Thoracic aorta (tissue), 2 donors: Measurements from ENCODE around the gene POLQ. TPM values are rescaled to one million over a fixed set of nuclear protein-coding genes. Genes with fewer than 3 reads are reported as not detected.

ENCODE experiments used
- ATAC-seq: fragments of 150-250 bp; one replicate; pipeline ENCODE4 v1.8.0; 2017; ENCODE audit warnings: low read depth; ENCODE audit not compliant: insufficient number of reproducible peaks, low FRiP score
- DNase-seq: peaks from one replicate; pipeline ENCODE4 v3.0.0-alpha.2; 2020; ENCODE audit warnings: low spot score
- H3K27ac ChIP-seq, 2 donors: fragments of 200-600 bp; sonication (generic); 1 replicate in 1 of 2; 2 replicates in 1 of 2; pipeline ENCODE4 v1.5.1; 2016; ENCODE audit warnings: mild to moderate bottlenecking in 2 of 2, moderate library complexity in 2 of 2
- H3K27me3 ChIP-seq: fragments of 200-600 bp; sonication (generic); replicated peaks from 2 replicates; pipeline ENCODE4 v1.6.0; 2016; ENCODE audit warnings: mild to moderate bottlenecking; ENCODE audit not compliant: insufficient read depth
- H3K36me3 ChIP-seq: fragments of 200-600 bp; sonication (generic); one replicate; pipeline ENCODE4 v1.5.1; 2016
- H3K4me1 ChIP-seq, 2 donors: fragments of 200-600 bp; sonication (generic); 1 replicate in 1 of 2; 2 replicates in 1 of 2; pipeline versions ENCODE4 v1.5.1 to v1.6.0; 2016; ENCODE audit warnings: low read depth in 2 of 2, mild to moderate bottlenecking in 1 of 2; ENCODE audit not compliant: control insufficient read depth in 1 of 2
- H3K4me3 ChIP-seq: fragments of 200-600 bp; sonication (generic); 2 replicates; pipeline ENCODE4 v1.5.1; 2016; ENCODE audit warnings: mild to moderate bottlenecking
- H3K9me3 ChIP-seq: fragments of 200-600 bp; sonication (generic); 2 replicates; pipeline ENCODE4 v1.5.1; 2016
- CTCF ChIP-seq: fragments of 200-600 bp; sonication (generic); IDR thresholded peaks from one replicate; pipeline ENCODE4 v1.5.1; 2019; ENCODE audit warnings: antibody characterized with exemption
- total RNA-seq, 2 donors: library from RNA; depleted of rRNA; stranded (reverse); fragments of >200 nt; gene quantifications; one replicate each; pipeline versions ENCODE4 v1.1.0 to v1.2.3, GENCODE V29; 2016

Gene POLQ
- total RNA-seq, 2 donors from 2014 or later, result 0.42 to 0.68 TPM

DNA sequence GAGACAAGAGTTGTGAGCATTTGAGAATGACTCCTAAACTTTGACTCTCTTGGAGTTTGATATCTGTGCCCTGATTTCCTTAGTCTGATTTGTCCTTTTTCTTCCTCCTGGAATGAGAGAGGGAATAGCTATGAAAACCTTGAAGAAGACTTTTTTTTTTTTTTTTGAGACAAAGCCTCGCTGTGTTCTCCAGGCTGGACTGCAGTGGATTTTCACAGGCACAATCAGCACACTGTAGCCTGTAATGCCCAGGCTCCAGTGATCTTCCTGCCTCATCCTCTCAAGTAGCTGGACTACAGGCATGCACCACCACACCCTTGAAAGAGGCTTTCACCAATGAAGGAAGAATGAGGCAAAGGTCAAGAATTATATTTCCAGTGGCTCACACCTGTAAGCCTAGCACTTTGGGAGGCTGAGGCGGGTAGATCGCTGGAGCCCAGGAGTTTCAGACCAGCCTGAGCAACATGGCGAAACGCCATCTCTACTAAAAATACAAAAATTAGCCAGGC, 11.7 kb upstream of the POLQ start:
- Histone ChIP-seq H3K9me3 (no peaks in the 10 kb centered on the region), H3K27me3 (no peaks in the 10 kb centered on the region), H3K36me3 (no peaks in the 10 kb centered on the region), H3K4me3 (no peak overlapping the region), H3K4me1 (no peaks in the 10 kb centered on the region), H3K27ac (no peak overlapping the region)
- no peak for ATAC-seq
- no peak for DNase-seq
- no peak for TF ChIP-seq CTCF

DNA sequence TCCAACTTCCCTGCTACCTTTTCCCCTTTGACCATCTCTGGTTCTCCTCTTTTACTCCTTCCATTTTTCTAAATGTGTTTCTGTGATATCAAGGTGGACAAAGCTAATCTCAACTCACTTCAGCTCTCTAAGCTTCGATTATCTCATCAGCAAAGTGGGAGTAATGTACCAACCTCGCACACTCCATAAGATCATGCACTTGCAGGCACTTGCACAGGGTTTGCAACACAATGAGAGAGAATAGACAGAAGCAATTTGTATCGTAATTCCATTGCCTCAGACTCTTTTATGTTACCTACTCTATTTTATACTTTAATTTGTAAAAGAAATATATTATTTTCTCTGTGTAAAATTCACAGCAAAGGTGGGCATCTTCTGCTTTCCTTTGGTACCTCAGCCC, 7.0 kb upstream of the POLQ start:
- Histone ChIP-seq H3K27ac (no peak overlapping the region), H3K9me3 (no peaks in the 10 kb centered on the region), H3K27me3 (no peaks in the 10 kb centered on the region), H3K4me3 (no peak overlapping the region), H3K36me3 (no peaks in the 10 kb centered on the region), H3K4me1 (no peaks in the 10 kb centered on the region)
- TF ChIP-seq CTCF, result no peak
- ATAC-seq (no peak), DNase-seq (no peak)

- Histone ChIP-seq H3K27ac (no peak overlapping the region), H3K4me1 (no peaks in the 10 kb centered on the region), H3K27me3 (no peaks in the 10 kb centered on the region), H3K4me3 (no peak overlapping the region), H3K9me3 (no peaks in the 10 kb centered on the region), H3K36me3 (no peaks in the 10 kb centered on the region)
- DNase-seq (no peak), ATAC-seq (no peak)
- TF ChIP-seq CTCF, result no peak
Measured at GRCh38 chr3:121552379-121552778, 6.6 kb upstream of the POLQ start.

DNA sequence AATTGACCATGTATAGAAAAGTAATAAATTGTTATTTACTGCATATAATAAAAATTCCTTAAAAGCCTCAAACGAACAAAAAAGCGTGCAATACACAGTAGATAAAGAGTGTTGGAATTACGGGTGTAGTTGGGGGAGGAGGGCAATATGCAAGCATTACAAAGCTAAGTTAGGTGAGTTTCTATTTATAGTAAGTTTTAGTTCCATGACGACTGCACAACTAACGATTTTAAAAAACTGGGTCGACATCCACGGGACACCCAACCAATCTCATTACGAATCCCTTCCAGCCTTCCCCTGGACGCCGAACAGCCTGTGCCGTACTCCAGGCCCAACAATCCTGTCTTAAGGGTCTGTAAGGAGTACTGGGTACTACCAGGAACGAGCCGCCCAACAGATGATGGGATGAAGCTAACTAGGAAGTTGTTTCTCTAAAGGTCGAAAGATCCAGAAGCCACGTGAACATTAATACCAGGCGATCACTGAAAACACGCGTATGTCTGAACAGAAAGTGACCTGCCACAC, 677 bp downstream of the POLQ start:
- Histone ChIP-seq H3K27ac (no peak overlapping the region), H3K4me1 (peaks cover 4 to 6% of the 10 kb centered on the region in 2 donors), H3K36me3 (no peaks in the 10 kb centered on the region), H3K4me3 (peak overlapping the region; percentile 81), H3K27me3 (no peaks in the 10 kb centered on the region), H3K9me3 (no peaks in the 10 kb centered on the region)
- ATAC-seq, result no peak
- TF ChIP-seq CTCF, result no peak
- DNase-seq, result no peak

GRCh38 chr3:121542924-121543323, 2.9 kb downstream of the POLQ start:
- Histone ChIP-seq H3K4me3 (no peak overlapping the region), H3K36me3 (no peaks in the 10 kb centered on the region), H3K27ac (no peak overlapping the region), H3K9me3 (no peaks in the 10 kb centered on the region), H3K27me3 (no peaks in the 10 kb centered on the region), H3K4me1 (peaks cover 4 to 6% of the 10 kb centered on the region in 2 donors)
- ATAC-seq, result no peak
- TF ChIP-seq CTCF, result no peak
- no peak for DNase-seq
